ENCODE measurements around the gene PPIL1. TPM values are rescaled to one million over a fixed set of nuclear protein-coding genes. Genes with fewer than 3 reads are reported as not detected.

Gene PPIL1
- total and polyA plus RNA-seq, 2 of the 13 experiments (the other 11 are each of a cell fraction or from before 2014, with no cell fraction given): 74.2 to 144 TPM

GRCh38 chr6:36821581-36822335, 52.8 kb downstream of the PPIL1 start (continued):
- TF ChIP-seq, protein P1, sequence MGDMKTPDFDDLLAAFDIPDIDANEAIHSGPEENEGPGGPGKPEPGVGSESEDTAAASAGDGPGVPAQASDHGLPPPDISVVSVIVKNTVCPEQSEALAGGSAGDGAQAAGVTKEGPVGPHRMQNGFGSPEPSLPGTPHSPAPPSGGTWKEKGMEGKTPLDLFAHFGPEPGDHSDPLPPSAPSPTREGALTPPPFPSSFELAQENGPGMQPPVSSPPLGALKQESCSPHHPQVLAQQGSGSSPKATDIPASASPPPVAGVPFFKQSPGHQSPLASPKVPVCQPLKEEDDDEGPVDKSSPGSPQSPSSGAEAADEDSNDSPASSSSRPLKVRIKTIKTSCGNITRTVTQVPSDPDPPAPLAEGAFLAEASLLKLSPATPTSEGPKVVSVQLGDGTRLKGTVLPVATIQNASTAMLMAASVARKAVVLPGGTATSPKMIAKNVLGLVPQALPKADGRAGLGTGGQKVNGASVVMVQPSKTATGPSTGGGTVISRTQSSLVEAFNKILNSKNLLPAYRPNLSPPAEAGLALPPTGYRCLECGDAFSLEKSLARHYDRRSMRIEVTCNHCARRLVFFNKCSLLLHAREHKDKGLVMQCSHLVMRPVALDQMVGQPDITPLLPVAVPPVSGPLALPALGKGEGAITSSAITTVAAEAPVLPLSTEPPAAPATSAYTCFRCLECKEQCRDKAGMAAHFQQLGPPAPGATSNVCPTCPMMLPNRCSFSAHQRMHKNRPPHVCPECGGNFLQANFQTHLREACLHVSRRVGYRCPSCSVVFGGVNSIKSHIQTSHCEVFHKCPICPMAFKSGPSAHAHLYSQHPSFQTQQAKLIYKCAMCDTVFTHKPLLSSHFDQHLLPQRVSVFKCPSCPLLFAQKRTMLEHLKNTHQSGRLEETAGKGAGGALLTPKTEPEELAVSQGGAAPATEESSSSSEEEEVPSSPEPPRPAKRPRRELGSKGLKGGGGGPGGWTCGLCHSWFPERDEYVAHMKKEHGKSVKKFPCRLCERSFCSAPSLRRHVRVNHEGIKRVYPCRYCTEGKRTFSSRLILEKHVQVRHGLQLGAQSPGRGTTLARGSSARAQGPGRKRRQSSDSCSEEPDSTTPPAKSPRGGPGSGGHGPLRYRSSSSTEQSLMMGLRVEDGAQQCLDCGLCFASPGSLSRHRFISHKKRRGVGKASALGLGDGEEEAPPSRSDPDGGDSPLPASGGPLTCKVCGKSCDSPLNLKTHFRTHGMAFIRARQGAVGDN (CRISPR knock-in tag; IDR thresholded peaks at IDR 0.05): 0 out of 2 replicates have a peak, but pooled peaks have one; percentile 19
- TF ChIP-seq ZNF142 (CRISPR knock-in tag; IDR thresholded peaks at IDR 0.05): no peak
- TF ChIP-seq THYN1 (CRISPR knock-in tag; IDR thresholded peaks at IDR 0.05; ENCODE audit: borderline replicate concordance, low read depth): no peak

Measured in HepG2 (cell line).